Stimulated activated CD8-positive, alpha-beta memory T cell treated with anti-CD3 and anti-CD28 coated beads, Interleukin-2, amount 100 ng/mL, for 1 hour (primary cell): ENCODE measurements around the gene SULT2B1.
A peak's percentile ranks its signal among the peaks of the same experiment; 100 is the strongest.
"Not testable (repeated sequence)": the region's sequence is repeated elsewhere in the genome, so short reads cannot be mapped to it uniquely, and the experiment has no call there.

Source experiments
- DNase-seq, 2 donors: peaks; one replicate each; pipeline ENCODE4 v3.0.0-alpha.2; 2020; ENCODE audit warnings: low read depth in 2 of 2

The SULT2B1 gene

DNA sequence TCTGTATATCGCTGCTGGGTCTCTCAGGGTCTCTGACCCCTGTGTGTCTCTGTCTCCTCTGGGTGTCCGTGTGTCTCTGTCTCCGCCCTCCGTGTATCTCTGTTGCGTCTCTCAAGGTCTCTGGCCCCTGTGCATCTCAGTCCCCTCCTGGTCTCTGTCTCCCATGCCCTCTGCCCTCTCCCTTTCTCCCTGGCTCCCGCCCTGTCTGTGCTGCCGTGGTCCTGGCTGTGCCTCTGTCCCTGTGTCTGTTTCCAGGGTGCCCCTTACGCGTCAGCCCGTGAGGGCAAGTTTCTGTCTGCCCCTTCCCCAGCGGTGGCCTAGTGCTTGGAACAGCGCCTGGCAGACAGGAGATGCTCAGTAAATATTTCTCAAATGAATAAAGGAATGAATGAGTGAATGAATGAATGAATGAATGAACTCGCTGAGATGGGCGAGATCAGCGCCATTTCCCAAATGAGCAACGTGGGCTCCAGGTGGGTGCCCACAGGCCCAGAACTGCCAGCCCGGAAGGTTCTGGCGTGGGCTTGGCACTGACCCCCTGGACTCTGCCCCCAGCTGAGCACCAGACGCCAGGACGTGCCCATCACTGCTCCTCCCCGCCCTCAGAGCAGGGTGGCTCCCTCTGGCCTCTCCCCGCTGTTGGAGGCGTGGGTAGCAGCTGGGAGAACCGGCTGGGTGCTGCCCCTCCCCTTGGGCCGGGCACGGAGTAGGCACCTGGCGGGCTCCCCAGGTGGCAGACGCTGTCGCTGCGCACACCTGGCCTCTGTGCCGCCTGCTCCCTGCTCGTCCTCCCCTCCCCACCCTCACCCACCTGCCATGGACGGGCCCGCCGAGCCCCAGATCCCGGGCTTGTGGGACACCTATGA is at the start of gene SULT2B1:
SULT2B1 (plus strand) TSS at position 736 of the 866 bp plus-strand sequence; CDS start at position 817, 81 bp downstream.
- no peak for DNase-seq

- peak in 1 of 2 donors; percentile 49 for DNase-seq
Observed at GRCh38 chr19:48502350-48503018, 49.5 kb upstream of the SULT2B1 start.

DNA sequence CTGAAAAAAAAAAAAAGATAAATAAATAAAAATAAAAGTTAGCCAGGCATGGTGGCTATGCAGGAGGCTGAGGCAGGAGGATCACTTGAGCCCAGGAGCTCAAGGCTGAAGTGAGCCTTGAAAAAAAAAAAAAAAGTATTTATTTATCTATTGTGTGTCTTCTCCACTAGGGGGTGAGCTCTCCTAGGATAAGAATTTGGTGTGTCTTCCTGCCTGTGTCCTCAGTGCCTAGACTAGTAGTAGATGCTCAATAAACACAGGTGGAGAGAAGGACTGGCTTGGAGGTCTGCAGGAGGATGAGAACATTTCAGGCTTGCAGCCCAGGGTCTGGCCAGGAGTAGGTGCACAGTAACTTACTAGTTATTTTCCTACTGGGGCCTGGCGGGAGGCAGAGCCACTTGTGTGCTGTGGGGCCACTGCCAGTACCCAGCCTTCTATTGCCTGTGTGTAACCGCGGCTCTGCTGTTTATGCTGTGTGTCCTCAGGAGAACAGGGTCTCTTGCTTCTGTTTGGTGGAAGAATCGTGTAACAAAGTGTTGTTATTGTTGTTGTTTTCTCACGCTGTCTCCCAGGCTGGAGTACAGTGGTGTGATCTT is 45.7 kb upstream of the SULT2B1 start:
- DNase-seq = no peak

DNA sequence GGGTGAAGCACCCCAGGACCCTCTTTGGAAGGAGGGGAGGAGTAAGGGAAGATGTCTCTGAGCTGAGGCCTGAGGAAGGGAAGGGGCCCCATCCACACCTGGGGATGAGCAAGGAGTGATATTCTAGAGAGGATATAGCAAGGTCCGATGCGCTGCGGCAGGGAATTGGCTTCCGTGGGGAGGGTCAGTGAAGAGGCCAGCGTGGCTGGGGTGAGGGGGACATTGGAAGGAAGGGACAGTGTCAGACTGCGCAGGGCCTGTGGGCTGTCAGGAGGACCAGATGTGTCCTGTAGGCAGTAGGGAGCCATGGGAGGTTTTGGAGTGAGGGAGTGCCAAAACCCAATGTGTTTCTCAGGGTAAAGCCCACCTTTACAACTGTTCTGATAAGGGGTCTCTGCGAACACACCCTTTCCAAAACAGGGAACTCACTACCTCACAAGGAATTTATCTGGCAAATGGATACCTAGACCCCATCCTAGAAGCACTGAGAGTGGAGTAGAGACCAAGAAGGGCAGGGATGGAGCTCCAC is 44.0 kb upstream of the SULT2B1 start:
- no peak for DNase-seq

- no peak for DNase-seq
Observed at GRCh38 chr19:48508729-48509411, 43.1 kb upstream of the SULT2B1 start.

GRCh38 chr19:48509467-48510194 is 42.3 kb upstream of the SULT2B1 start:
- no peak for DNase-seq

GRCh38 chr19:48510421-48511268 is 41.3 kb upstream of the SULT2B1 start:
- DNase-seq = peak in 1 of 2 donors; percentile 58

- DNase-seq = no peak
Observed at GRCh38 chr19:48511321-48511731, 40.6 kb upstream of the SULT2B1 start.

- peak; percentile 53 to 72 for DNase-seq
Observed at GRCh38 chr19:48511800-48512503, 40.0 kb upstream of the SULT2B1 start, which contains the start of gene LMTK3. Gene LMTK3 (minus strand): TSS chr19:48511835. CDS start chr19:48511576, 259 bp downstream.

DNA sequence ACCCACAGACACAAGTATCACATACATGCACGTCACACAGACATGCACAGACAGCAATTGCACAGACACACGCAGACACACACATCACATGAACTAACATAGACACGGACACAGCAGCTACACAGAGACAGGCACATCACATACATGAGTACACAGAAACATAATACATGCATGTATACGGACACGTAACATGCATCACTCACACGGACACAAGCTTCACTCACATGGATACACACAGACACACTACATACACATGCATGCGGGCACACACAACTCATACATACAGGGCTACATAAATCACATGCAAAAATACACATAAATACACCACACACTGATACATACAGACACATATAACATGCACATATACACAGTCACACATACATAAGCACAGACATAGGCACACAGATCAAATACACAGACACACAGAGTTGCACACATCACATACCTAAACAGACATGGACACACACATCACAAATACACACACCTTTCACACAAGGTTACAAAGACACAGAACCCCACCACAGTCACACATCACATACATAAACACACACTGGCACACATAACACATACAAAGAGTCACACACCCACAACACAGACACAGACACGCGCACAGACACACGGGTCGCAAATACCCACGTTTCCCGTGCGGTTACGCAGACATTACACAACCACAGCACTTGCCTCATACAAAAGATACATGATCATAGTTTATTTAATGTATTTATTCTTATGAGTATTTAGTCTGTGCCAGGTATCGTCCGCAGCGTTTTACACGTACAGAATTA is 39.3 kb upstream of the SULT2B1 start:
- no peak for DNase-seq

DNA sequence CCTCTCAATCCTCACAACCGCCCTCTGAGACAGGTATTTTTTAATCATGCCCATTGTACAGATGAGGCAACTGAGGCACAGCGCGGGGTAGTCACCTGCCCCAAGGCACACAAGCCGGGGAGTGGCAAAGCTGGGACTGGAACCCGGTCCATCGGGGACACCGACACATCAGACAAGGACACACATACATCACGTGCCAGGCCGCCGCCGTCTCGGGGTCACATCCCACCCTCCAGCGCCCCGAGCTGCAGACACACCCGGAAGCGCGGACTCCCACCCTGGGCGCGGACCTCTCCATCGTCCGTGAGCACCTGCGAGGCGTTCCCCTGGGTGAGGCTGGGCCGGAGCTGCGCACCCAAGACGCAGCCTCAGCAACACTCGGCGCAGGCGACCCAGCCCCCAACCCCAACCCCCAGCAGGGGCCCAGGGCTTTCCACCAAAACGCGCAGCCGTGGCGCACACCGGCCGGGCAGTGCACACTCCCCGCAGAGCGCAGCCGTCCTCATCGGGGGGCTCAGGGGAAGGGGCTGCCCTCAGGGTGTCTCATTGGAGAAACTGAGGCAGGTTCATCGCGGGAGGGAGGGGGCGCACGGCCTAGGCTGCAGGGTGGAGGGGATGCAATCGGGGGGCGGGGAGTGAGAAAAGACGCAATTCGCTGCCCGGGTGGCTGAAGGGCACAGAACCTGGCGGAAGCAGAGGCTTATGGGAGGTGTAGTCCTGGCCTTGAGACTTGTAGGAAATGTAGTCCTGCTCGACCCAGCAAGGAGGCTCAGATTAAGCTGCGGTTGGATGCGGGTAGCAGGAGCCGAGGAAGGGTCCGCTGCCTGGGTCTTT is 38.5 kb upstream of the SULT2B1 start:
- DNase-seq = peak in 1 of 2 donors; percentile 50

- DNase-seq = no peak
Observed at GRCh38 chr19:48514123-48514458, 37.9 kb upstream of the SULT2B1 start.

- DNase-seq = no peak
Observed at GRCh38 chr19:48516536-48516935, 35.4 kb upstream of the SULT2B1 start.

GRCh38 chr19:48518207-48518606 is 33.8 kb upstream of the SULT2B1 start:
- DNase-seq = no peak

DNA sequence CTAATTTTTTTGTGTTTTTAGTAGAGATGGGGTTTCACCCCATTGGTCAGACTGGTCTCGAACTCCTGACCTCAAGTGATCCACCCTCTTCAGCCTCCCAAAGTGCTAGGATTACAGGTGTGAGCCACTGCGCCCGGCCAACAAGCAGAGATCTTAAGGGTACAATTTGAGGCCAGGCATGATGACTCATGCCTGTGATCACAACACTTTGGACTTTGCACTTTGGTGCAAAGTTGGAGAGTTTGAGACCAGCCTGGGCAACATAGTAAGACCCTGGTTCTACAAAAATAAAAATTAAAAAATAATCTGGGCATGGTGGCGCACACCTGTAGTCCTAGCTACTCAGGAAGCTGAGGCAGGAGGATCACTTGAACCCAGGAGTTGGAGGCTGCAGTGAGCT is 32.5 kb upstream of the SULT2B1 start:
- not testable (repeated sequence) for DNase-seq

DNA sequence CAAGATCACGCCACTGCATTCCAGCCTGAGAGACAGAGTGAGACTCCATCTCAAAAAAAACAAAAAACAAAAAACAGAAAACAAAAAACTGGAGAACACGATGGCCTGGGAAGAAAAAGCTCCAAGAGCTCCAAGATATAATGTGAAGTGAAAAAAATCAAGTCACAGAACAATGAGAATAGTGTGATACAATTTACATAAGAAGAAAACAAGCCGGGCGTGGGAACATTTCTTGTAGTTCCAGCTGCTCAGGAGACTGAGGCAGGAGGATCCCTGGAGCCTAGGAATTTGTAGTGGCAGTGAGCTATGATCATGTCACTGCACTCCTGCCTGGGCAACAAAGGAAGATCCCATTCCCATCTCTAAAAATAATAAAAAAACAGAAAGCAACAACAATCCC is 31.8 kb upstream of the SULT2B1 start:
- no peak for DNase-seq

DNA sequence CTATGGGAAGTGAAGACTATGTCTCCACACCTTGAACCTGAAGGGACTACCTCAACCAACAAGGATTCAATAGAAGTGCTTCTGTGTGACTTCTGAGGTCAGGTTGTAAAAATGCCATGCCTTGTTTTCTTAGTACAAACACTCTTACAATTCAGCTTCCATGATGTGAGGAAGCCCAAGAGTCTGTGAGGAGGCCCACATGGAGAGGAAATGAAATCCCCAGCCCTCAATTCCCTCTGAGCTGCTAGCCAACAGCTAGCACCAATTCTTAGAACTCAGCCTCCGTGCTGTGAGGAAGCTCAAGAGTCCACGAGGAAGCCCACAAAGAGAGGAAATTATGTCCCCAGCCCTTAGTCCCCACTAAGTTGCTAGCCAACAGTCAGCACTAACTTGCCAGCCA is 27.8 kb upstream of the SULT2B1 start:
- no peak for DNase-seq

GRCh38 chr19:48524732-48525131 is 27.2 kb upstream of the SULT2B1 start:
- DNase-seq = no peak
